HepG2 (cell line): ENCODE results near the gene GUCY2D. TPM values are rescaled to one million over a fixed set of nuclear protein-coding genes. Genes with fewer than 3 reads are reported as not detected.

Experiments used
- CREB1 ChIP-seq, 2 experiments: fragments of 450-650 bp in 1 of 2; IDR thresholded peaks; 2 replicates each; pipeline ENCODE4 v1.6.1; 2016 to 2017; ENCODE audit warnings: control low read depth in 1 of 2, mild to moderate bottlenecking in 1 of 2, missing compliant biosample characterization in 1 of 2, missing genetic modification characterization in 1 of 2
- HOXA3 ChIP-seq: sonication (generic); formaldehyde crosslinking; IDR thresholded peaks from 2 replicates; pipeline ENCODE4 v1.5.0; 2020; ENCODE audit warnings: missing genetic modification reagents
- KLF12 ChIP-seq: sonication (generic); formaldehyde crosslinking; IDR thresholded peaks from 2 replicates; pipeline ENCODE4 v1.4.0; 2020; ENCODE audit warnings: missing genetic modification reagents, borderline replicate concordance
- MED1 ChIP-seq: sonication (generic); formaldehyde crosslinking; IDR thresholded peaks from 2 replicates; pipeline ENCODE4 v1.4.0; 2020; ENCODE audit warnings: missing genetic modification reagents
- MXI1 ChIP-seq: IDR thresholded peaks from 3 replicates; pipeline ENCODE4 v1.6.1; 2012; ENCODE audit warnings: low read depth, low read length, inconsistent platforms, borderline replicate concordance
- NONO ChIP-seq, 2 experiments: fragments of 450-650 bp in 1 of 2; sonication (generic) in 1 of 2; formaldehyde crosslinking in 1 of 2; IDR thresholded peaks in 1 of 2; conservative IDR thresholded peaks in 1 of 2; 2 replicates each; pipeline versions ENCODE4 v1.6.1 to v1.8.0; 2017 to 2022; ENCODE audit warnings: mild to moderate bottlenecking in 1 of 2, missing genetic modification reagents in 1 of 2, moderate library complexity in 1 of 2
- PAF1 ChIP-seq: IDR thresholded peaks from 2 replicates; pipeline ENCODE4 v1.6.1; 2016; ENCODE audit warnings: missing genetic modification reagents, missing compliant biosample characterization
- POLR2A ChIP-seq, 2 experiments: IDR thresholded peaks; 2 replicates each; pipeline ENCODE4 v1.6.1; 2011; ENCODE audit warnings: low read depth in 2 of 2, low read length in 2 of 2, mild to moderate bottlenecking in 1 of 2, moderate library complexity in 1 of 2; ENCODE audit not compliant: insufficient read depth in 1 of 2
- POLR2AphosphoS5 ChIP-seq: IDR thresholded peaks from 2 replicates; pipeline ENCODE4 v1.6.1; 2012; ENCODE audit warnings: low read depth, low read length
- RXRB ChIP-seq: IDR thresholded peaks from 2 replicates; pipeline ENCODE4 v1.6.1; 2016; ENCODE audit warnings: borderline replicate concordance, missing genetic modification reagents, missing compliant biosample characterization
- SIN3A ChIP-seq: IDR thresholded peaks from 2 replicates; pipeline ENCODE4 v1.6.1; 2011; ENCODE audit warnings: low read depth, mild to moderate bottlenecking, control low read depth, low read length, borderline replicate concordance
- SRSF9 ChIP-seq: fragments of 200-400 bp; formaldehyde crosslinking; IDR thresholded peaks from 2 replicates; pipeline ENCODE4 v1.6.1; 2018; ENCODE audit warnings: borderline replicate concordance, mild to moderate bottlenecking, low read depth, low read length; ENCODE audit not compliant: insufficient read depth, poor library complexity, severe bottlenecking
- TMF1 ChIP-seq: sonication (generic); formaldehyde crosslinking; IDR thresholded peaks from 2 replicates; pipeline ENCODE4 v1.8.1; 2022; ENCODE audit warnings: low read depth, missing genetic modification reagents
- ZNF205 ChIP-seq: IDR thresholded peaks from 2 replicates; pipeline ENCODE4 v1.6.1; 2018; ENCODE audit warnings: missing biosample characterization, missing genetic modification reagents
- ZNF260 ChIP-seq: sonication (generic); formaldehyde crosslinking; IDR thresholded peaks from 2 replicates; pipeline ENCODE4 v1.4.0; 2020; ENCODE audit warnings: missing genetic modification reagents, low read depth, mild to moderate bottlenecking, borderline replicate concordance
- ZNF274 ChIP-seq: sonication (generic); formaldehyde crosslinking; IDR thresholded peaks from 2 replicates; pipeline ENCODE4 v1.5.1; 2020; ENCODE audit warnings: mild to moderate bottlenecking, missing genetic modification reagents
- ZNF816 ChIP-seq: sonication (generic); formaldehyde crosslinking; IDR thresholded peaks from 2 replicates; pipeline ENCODE4 v1.8.0; 2022; ENCODE audit warnings: missing genetic modification reagents, mild to moderate bottlenecking, borderline replicate concordance
- polyA plus RNA-seq, 8 experiments: library from polyadenylated mRNA; depleted of rRNA in 3 of 8; stranded (reverse) in 7 of 8; unstranded in 1 of 8; fragments of >200 nt; fragmentation: Illumina TruSeq in 4 of 8; extraction: Trizol in 4 of 8; gene quantifications; 2 replicates each; pipeline versions ENCODE4 v1.2.1 to v1.2.3, GENCODE V29; 2011 to 2016; ENCODE audit warnings: low read depth in 4 of 8, missing spikeins in 1 of 8, mixed read lengths in 1 of 8; ENCODE audit not compliant: insufficient read depth in 1 of 8
- total RNA-seq, 5 experiments: library from RNA; depleted of rRNA; stranded (reverse); fragments of >200 nt; fragmentation: Illumina TruSeq; extraction: Trizol; gene quantifications; 2 replicates each; pipeline ENCODE4 v1.2.3, GENCODE V29; 2016; ENCODE audit warnings: low read depth in 1 of 5
- TF ChIP-seq, protein P1 (sequence below): IDR thresholded peaks from 2 replicates; pipeline ENCODE4 v1.6.1; 2016; ENCODE audit warnings: low read depth, control low read depth
- TF ChIP-seq, protein P2 (sequence below): sonication (generic); formaldehyde crosslinking; conservative IDR thresholded peaks from 2 replicates; pipeline ENCODE4 v1.5.0; 2020; ENCODE audit warnings: missing genetic modification reagents
- TF ChIP-seq, protein P3 (sequence below), 2 experiments: fragments of 450-650 bp in 1 of 2; sonication (generic) in 1 of 2; formaldehyde crosslinking; IDR thresholded peaks; 2 replicates each; pipeline versions ENCODE4 v1.5.0 to v1.8.0; 2020 to 2022; ENCODE audit warnings: mild to moderate bottlenecking in 1 of 2, missing genetic modification reagents in 1 of 2
- TF ChIP-seq, protein P4 (sequence below): IDR thresholded peaks from 2 replicates; pipeline ENCODE4 v1.6.1; 2016; ENCODE audit warnings: mild to moderate bottlenecking

Gene GUCY2D
- total and polyA plus RNA-seq, 2 of the 13 experiments (the other 11 are each of a cell fraction or from before 2014, with no cell fraction given), result not detected

DNA sequence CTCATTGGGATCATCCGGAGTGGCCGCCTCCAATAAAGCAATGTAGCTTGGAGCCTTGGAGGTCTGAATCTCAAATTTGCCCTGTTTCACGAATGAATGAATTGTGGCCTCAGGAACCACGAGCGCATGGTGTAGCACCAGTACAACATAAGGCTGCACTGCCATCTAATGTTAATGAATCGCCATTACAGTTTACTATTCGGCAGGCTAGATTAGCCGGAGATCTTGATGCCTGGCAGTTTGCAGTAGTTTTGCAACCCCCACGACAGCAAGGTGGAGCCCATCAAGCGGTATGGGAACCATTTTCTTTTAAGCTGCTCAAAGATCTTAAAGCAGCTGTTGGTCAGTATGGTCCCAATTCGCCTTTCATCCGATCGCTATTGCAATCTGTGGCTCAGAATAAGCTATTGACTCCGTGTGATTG, 55.3 kb downstream of the GUCY2D start (continued):
- TF ChIP-seq RXRB (CRISPR knock-in tag) (peak; percentile 7; the same call in 1 of the 2 replicates), POLR2A (IDR thresholded peaks at IDR 0.05; ENCODE audit: insufficient read depth in 1 of 2, low read depth in 2 of 2, low read length in 2 of 2) (peak in 1 of 2 experiments; percentile 52; a peak in 2 of 4 replicates), MXI1 (peak; percentile 64; the same call in 1 of the 3 replicates), MED1 (peak; percentile 44; the same call in 1 of the 2 replicates), ZNF274 (CRISPR knock-in tag) (peak; percentile 51; the same call in 1 of the 2 replicates), ZNF260 (CRISPR knock-in tag) (no peak), HOXA3 (CRISPR knock-in tag) (0 out of 2 replicates have a peak, but pooled peaks have one; percentile 28), NONO (IDR thresholded peaks at IDR 0.05) (no peak), NONO (CRISPR knock-in tag; conservative IDR thresholded peaks at IDR 0.05) (0 out of 2 replicates have a peak, but pooled peaks have one; percentile 61), CREB1 (IDR thresholded peaks at IDR 0.05) (no peak), CREB1 (CRISPR knock-in tag; IDR thresholded peaks at IDR 0.05) (0 out of 2 replicates have a peak, but pooled peaks have one; percentile 34), KLF12 (CRISPR knock-in tag) (0 out of 2 replicates have a peak, but pooled peaks have one; percentile 25), SIN3A (peak; percentile 62), SRSF9 (no peak), PAF1 (CRISPR knock-in tag) (0 out of 2 replicates have a peak, but pooled peaks have one; percentile 15), TMF1 (0 out of 2 replicates have a peak, but pooled peaks have one; percentile 10), POLR2AphosphoS5 (peak; percentile 34; the same call in 1 of the 2 replicates), ZNF205 (CRISPR knock-in tag) (0 out of 2 replicates have a peak, but pooled peaks have one; percentile 12), ZNF816 (CRISPR knock-in tag) (peak; percentile 94; the same call in 1 of the 2 replicates)
- TF ChIP-seq, protein P1, sequence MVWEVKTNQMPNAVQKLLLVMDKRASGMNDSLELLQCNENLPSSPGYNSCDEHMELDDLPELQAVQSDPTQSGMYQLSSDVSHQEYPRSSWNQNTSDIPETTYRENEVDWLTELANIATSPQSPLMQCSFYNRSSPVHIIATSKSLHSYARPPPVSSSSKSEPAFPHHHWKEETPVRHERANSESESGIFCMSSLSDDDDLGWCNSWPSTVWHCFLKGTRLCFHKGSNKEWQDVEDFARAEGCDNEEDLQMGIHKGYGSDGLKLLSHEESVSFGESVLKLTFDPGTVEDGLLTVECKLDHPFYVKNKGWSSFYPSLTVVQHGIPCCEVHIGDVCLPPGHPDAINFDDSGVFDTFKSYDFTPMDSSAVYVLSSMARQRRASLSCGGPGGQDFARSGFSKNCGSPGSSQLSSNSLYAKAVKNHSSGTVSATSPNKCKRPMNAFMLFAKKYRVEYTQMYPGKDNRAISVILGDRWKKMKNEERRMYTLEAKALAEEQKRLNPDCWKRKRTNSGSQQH (CRISPR knock-in tag), result peak; percentile 95
- TF ChIP-seq, protein P2, sequence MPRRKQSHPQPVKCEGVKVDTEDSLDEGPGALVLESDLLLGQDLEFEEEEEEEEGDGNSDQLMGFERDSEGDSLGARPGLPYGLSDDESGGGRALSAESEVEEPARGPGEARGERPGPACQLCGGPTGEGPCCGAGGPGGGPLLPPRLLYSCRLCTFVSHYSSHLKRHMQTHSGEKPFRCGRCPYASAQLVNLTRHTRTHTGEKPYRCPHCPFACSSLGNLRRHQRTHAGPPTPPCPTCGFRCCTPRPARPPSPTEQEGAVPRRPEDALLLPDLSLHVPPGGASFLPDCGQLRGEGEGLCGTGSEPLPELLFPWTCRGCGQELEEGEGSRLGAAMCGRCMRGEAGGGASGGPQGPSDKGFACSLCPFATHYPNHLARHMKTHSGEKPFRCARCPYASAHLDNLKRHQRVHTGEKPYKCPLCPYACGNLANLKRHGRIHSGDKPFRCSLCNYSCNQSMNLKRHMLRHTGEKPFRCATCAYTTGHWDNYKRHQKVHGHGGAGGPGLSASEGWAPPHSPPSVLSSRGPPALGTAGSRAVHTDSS (CRISPR knock-in tag), result 0 out of 2 replicates have a peak, but pooled peaks have one; percentile 59
- TF ChIP-seq, protein P3, sequence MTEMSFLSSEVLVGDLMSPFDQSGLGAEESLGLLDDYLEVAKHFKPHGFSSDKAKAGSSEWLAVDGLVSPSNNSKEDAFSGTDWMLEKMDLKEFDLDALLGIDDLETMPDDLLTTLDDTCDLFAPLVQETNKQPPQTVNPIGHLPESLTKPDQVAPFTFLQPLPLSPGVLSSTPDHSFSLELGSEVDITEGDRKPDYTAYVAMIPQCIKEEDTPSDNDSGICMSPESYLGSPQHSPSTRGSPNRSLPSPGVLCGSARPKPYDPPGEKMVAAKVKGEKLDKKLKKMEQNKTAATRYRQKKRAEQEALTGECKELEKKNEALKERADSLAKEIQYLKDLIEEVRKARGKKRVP (CRISPR knock-in tag; IDR thresholded peaks at IDR 0.05), result no peak
- TF ChIP-seq, protein P4, sequence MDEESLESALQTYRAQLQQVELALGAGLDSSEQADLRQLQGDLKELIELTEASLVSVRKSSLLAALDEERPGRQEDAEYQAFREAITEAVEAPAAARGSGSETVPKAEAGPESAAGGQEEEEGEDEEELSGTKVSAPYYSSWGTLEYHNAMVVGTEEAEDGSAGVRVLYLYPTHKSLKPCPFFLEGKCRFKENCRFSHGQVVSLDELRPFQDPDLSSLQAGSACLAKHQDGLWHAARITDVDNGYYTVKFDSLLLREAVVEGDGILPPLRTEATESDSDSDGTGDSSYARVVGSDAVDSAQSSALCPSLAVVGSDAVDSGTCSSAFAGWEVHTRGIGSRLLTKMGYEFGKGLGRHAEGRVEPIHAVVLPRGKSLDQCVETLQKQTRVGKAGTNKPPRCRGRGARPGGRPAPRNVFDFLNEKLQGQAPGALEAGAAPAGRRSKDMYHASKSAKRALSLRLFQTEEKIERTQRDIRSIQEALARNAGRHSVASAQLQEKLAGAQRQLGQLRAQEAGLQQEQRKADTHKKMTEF (CRISPR knock-in tag), result no peak
